ENCODE results near the gene USP32.

- TF ChIP-seq POLR2A (IDR thresholded peaks at IDR 0.05) (no peak), CTCF (IDR thresholded peaks at IDR 0.05) (no peak)
These were observed 23.2 kb upstream of the USP32 start for GRCh38 chr17:60415146-60415545.

All from right lobe of liver (tissue), 4 donors.